ENCODE measurements around the gene GCG.

The GCG gene

GRCh38 chr2:162099836-162100235 is 52.2 kb downstream of the GCG start:
- no peak for DNase-seq (ENCODE audit: low read depth)
